T-cell (primary cell): Measurements from ENCODE around the gene ULK4. TPM values are rescaled to one million over a fixed set of nuclear protein-coding genes. Genes with fewer than 3 reads are reported as not detected.
"Not testable (repeated sequence)": the region's sequence is repeated elsewhere in the genome, so short reads cannot be mapped to it uniquely, and the experiment has no call there.

Experiments
- ATAC-seq, 4 experiments: fragments of 200-7000 bp in 3 of 4; fragments of 150-1000 bp in 1 of 4; cut with Tn5 transposase; replicated peaks in 1 of 4; 1 replicate in 3 of 4; 2 replicates in 1 of 4; pipeline ENCODE4 v1.10.0; 2021; ENCODE audit warnings: moderate library complexity in 3 of 4, mild to moderate bottlenecking in 2 of 4, moderate number of reproducible peaks in 1 of 4
- CTCF ChIA-PET, 2 donors: fragments of 300-600 bp; sonication (Branson Sonifier 250); formaldehyde crosslinking; loops; one replicate each; lab custom pipeline; 2022; ENCODE audit warnings: antibody characterized with exemption in 2 of 2; lab: Charles Lee
- POLR2A ChIA-PET, 2 donors: fragments of 300-600 bp; sonication (Branson Sonifier 250); formaldehyde crosslinking; loops; one replicate each; lab custom pipeline; 2022; ENCODE audit warnings: antibody characterized with exemption in 2 of 2; lab: Charles Lee
- DNase-seq, 35 experiments: peaks; one replicate each; pipeline versions ENCODE4 v3.0.0 to v3.0.0-alpha.2; 2013 to 2023
- H3K27ac ChIP-seq: one replicate; pipeline ENCODE4 v1.5.1; 2013; ENCODE audit warnings: low read length
- H3K27me3 ChIP-seq, 2 experiments: replicated peaks in 1 of 2; 1 replicate in 1 of 2; 2 replicates in 1 of 2; pipeline versions ENCODE4 v1.6.1 to v1.7.0; 2013; ENCODE audit warnings: low read length in 1 of 2, mixed read lengths in 1 of 2; ENCODE audit not compliant: control insufficient read depth in 2 of 2, insufficient read depth in 2 of 2; ENCODE audit errors: extremely low read depth in 1 of 2
- H3K36me3 ChIP-seq, 2 donors: 1 replicate in 1 of 2; 2 replicates in 1 of 2; pipeline versions ENCODE4 v1.6.1 to v1.7.0; 2013; ENCODE audit warnings: low read length in 1 of 2; ENCODE audit not compliant: control insufficient read depth in 2 of 2, insufficient read depth in 1 of 2; ENCODE audit errors: extremely low read depth in 1 of 2
- H3K4me1 ChIP-seq, 2 experiments: 1 replicate in 1 of 2; 2 replicates in 1 of 2; pipeline versions ENCODE4 v1.6.1 to v1.7.0; 2013; ENCODE audit warnings: low read length in 2 of 2, mixed read lengths in 1 of 2; ENCODE audit not compliant: insufficient read depth in 2 of 2, control insufficient read depth in 1 of 2; ENCODE audit errors: extremely low read depth in 1 of 2
- H3K4me3 ChIP-seq, 2 donors: 1 replicate in 1 of 2; 2 replicates in 1 of 2; pipeline versions ENCODE4 v1.5.1 to v1.7.0; 2013; ENCODE audit warnings: mild to moderate bottlenecking in 2 of 2, low read length in 1 of 2, moderate library complexity in 1 of 2; ENCODE audit not compliant: control insufficient read depth in 1 of 2; ENCODE audit errors: extremely low read depth in 1 of 2
- H3K9me3 ChIP-seq: 2 replicates; pipeline ENCODE4 v1.7.0; 2013
- H3K27ac Mint-ChIP-seq, 2 donors: one replicate each; pipeline ENCODE4 v1.8.0; 2020 to 2021; ENCODE audit warnings: mild to moderate bottlenecking in 2 of 2, mixed read lengths in 2 of 2
- H3K27me3 Mint-ChIP-seq, 2 donors: one replicate each; pipeline ENCODE4 v1.8.0; 2021 to 2022; ENCODE audit warnings: mixed read lengths in 2 of 2
- H3K36me3 Mint-ChIP-seq: one replicate; pipeline ENCODE4 v1.8.0; 2021; ENCODE audit warnings: mixed read lengths
- H3K4me1 Mint-ChIP-seq, 3 donors: one replicate each; pipeline ENCODE4 v1.8.0; 2020 to 2022; ENCODE audit warnings: mixed read lengths in 3 of 3, mild to moderate bottlenecking in 1 of 3
- H3K4me3 Mint-ChIP-seq, 3 donors: one replicate each; pipeline ENCODE4 v1.8.0; 2020 to 2022; ENCODE audit warnings: mild to moderate bottlenecking in 3 of 3, mixed read lengths in 3 of 3, moderate library complexity in 3 of 3
- H3K9me3 Mint-ChIP-seq, 3 donors: one replicate each; pipeline ENCODE4 v1.8.0; 2020 to 2022; ENCODE audit warnings: mixed read lengths in 3 of 3
- WGBS: methylation state at CpG from one replicate; pipeline ENCODE4 v1.1.5; 2013; ENCODE audit warnings: missing lambda C conversion rate; ENCODE audit not compliant: insufficient coverage; 5-methylcytosine and 5-hydroxymethylcytosine counted together
- total RNA-seq, 35 experiments: library from RNA in 6 of 35; stranded (reverse) in 6 of 35; fragments of 120-200 nt in 1 of 35; gene quantifications; one replicate each; pipeline versions ENCODE4 v1.2.1 to v1.2.4 and lab custom pipeline; 2013 to 2026

Gene ULK4
- total RNA-seq, 5 donors from 2014 or later (not counting 1 experiment from before 2014, with no cell fraction given), result 17.5 to 28.2 (median 19.7) TPM

- Mint-ChIP-seq H3K27ac (no peak overlapping the region), H3K27me3 (no peaks in the 10 kb centered on the region), H3K4me1 (no peaks in the 10 kb centered on the region), H3K9me3 (no peaks in the 10 kb centered on the region), H3K4me3 (no peak overlapping the region), H3K36me3 (peaks cover 44% of the 10 kb centered on the region)
- Histone ChIP-seq H3K27ac (no peak overlapping the region), H3K4me1 (no peaks in the 10 kb centered on the region), H3K9me3 (no peaks in the 10 kb centered on the region), H3K4me3 (no peak overlapping the region), H3K27me3 (no peaks in the 10 kb centered on the region), H3K36me3 (no peaks in the 10 kb centered on the region)
- 88% methylated on average over 1 of the region's 5 CpGs for WGBS
- ChIA-PET POLR2A (no interaction called here), CTCF (interaction anchor here (0.5 to 0.7 kb wide), 2 partner anchors 303 to 1213 kb away, joined by 3 to 5 read pairs; no protein-coding TSS in a partner anchor)
- no peak for ATAC-seq
- DNase-seq, result no peak
Observed at GRCh38 chr3:41794748-41795589, 166.9 kb downstream of the ULK4 start.

- DNase-seq, result no peak
- no peak for ATAC-seq
- 90% methylated on average over 2 of the region's 7 CpGs for WGBS
- Histone ChIP-seq H3K4me3 (no peak overlapping the region), H3K36me3 (no peaks in the 10 kb centered on the region), H3K9me3 (no peaks in the 10 kb centered on the region), H3K4me1 (no peaks in the 10 kb centered on the region), H3K27me3 (no peaks in the 10 kb centered on the region), H3K27ac (no peak overlapping the region)
- H3K9me3 Mint-ChIP-seq, result no peaks in the 10 kb centered on the region
- no peaks in the 10 kb centered on the region for H3K27me3 Mint-ChIP-seq
- no peak overlapping the region for H3K4me3 Mint-ChIP-seq
- H3K27ac Mint-ChIP-seq, result no peak overlapping the region
- H3K36me3 Mint-ChIP-seq, result peaks cover 48% of the 10 kb centered on the region
- H3K4me1 Mint-ChIP-seq, result no peaks in the 10 kb centered on the region
- ChIA-PET CTCF (no interaction called here), POLR2A (no interaction called here)
Observed at GRCh38 chr3:41792806-41793205, 169.1 kb downstream of the ULK4 start.

GRCh38 chr3:41769106-41769505 lies 192.8 kb downstream of the ULK4 start:
- Mint-ChIP-seq H3K4me3 (no peak overlapping the region), H3K27ac (no peak overlapping the region), H3K27me3 (no peaks in the 10 kb centered on the region), H3K36me3 (peaks cover 40% of the 10 kb centered on the region), H3K9me3 (peaks cover 0 to 3% (median 0%) of the 10 kb centered on the region in 3 donors), H3K4me1 (no peaks in the 10 kb centered on the region)
- 67% methylated on average over 1 of the region's 2 CpGs for WGBS
- ChIA-PET CTCF (no interaction called here), POLR2A (no interaction called here)
- H3K4me1 ChIP-seq, result no peaks in the 10 kb centered on the region
- H3K36me3 ChIP-seq, result no peaks in the 10 kb centered on the region
- DNase-seq, result no peak
- no peaks in the 10 kb centered on the region for H3K9me3 ChIP-seq
- no peaks in the 10 kb centered on the region for H3K27me3 ChIP-seq
- H3K4me3 ChIP-seq, result no peak overlapping the region
- no peak overlapping the region for H3K27ac ChIP-seq
- ATAC-seq, result no peak

GRCh38 chr3:41768363-41768762 lies 193.5 kb downstream of the ULK4 start:
- H3K36me3 Mint-ChIP-seq, result peaks cover 40% of the 10 kb centered on the region
- DNase-seq, result no peak
- no peak overlapping the region for H3K27ac Mint-ChIP-seq
- Histone ChIP-seq H3K4me3 (no peak overlapping the region), H3K9me3 (no peaks in the 10 kb centered on the region), H3K4me1 (no peaks in the 10 kb centered on the region), H3K27ac (no peak overlapping the region), H3K36me3 (no peaks in the 10 kb centered on the region), H3K27me3 (no peaks in the 10 kb centered on the region)
- CTCF ChIA-PET, result no interaction called here
- H3K4me3 Mint-ChIP-seq, result no peak overlapping the region
- H3K27me3 Mint-ChIP-seq, result no peaks in the 10 kb centered on the region
- peaks cover 0 to 3% (median 0%) of the 10 kb centered on the region in 3 donors for H3K9me3 Mint-ChIP-seq
- no peak for ATAC-seq
- H3K4me1 Mint-ChIP-seq, result no peaks in the 10 kb centered on the region
- POLR2A ChIA-PET, result no interaction called here
- WGBS, result no CpG with 5 or more reads among the region's 1 CpG

- DNase-seq, H3K4me1 Mint-ChIP-seq, CTCF ChIA-PET, H3K27ac ChIP-seq, H3K27me3 Mint-ChIP-seq, ATAC-seq, H3K4me3 ChIP-seq, H3K36me3 ChIP-seq, H3K27me3 ChIP-seq, H3K9me3 ChIP-seq, H3K4me1 ChIP-seq, H3K27ac Mint-ChIP-seq, H3K4me3 Mint-ChIP-seq, H3K9me3 Mint-ChIP-seq: not testable (repeated sequence)
- H3K36me3 Mint-ChIP-seq, result peaks cover 25% of the 10 kb centered on the region
- 83% methylated on average over 1 of the region's 7 CpGs for WGBS
- POLR2A ChIA-PET, result interaction anchor here in 1 of 2 donors (0.7 kb wide), 1 partner anchor 9 kb away, joined by 9 read pairs; no protein-coding TSS in a partner anchor
Observed at GRCh38 chr3:41762867-41763266, 199.0 kb downstream of the ULK4 start.

- Histone ChIP-seq H3K27ac (no peak overlapping the region), H3K36me3 (peaks cover 0 to 7% of the 10 kb centered on the region in 2 donors), H3K4me1 (peaks cover 0 to 3% of the 10 kb centered on the region in 2 experiments), H3K9me3 (no peaks in the 10 kb centered on the region), H3K4me3 (no peak overlapping the region), H3K27me3 (no peaks in the 10 kb centered on the region)
- ATAC-seq (no peak), DNase-seq (no peak)
- Mint-ChIP-seq H3K27me3 (no peaks in the 10 kb centered on the region), H3K27ac (no peak overlapping the region), H3K4me3 (no peak overlapping the region), H3K4me1 (peaks cover 13 to 15% (median 14%) of the 10 kb centered on the region in 3 donors), H3K9me3 (no peaks in the 10 kb centered on the region), H3K36me3 (peaks cover 59% of the 10 kb centered on the region)
- CTCF ChIA-PET, result no interaction called here
- POLR2A ChIA-PET, result no interaction called here
Observed at GRCh38 chr3:41753651-41754050, 208.3 kb downstream of the ULK4 start.
